Spinal cord (tissue), 10 donors: ENCODE data around the gene LDB1. TPM values are rescaled to one million over a fixed set of nuclear protein-coding genes. Genes with fewer than 3 reads are reported as not detected.

ENCODE experiments used
- DNase-seq, 6 donors: peaks; one replicate each; pipeline versions ENCODE4 v3.0.0 to v3.0.0-alpha.2; 2013 to 2015; ENCODE audit warnings: low spot score in 6 of 6, low read depth in 4 of 6
- H3K27ac ChIP-seq: one replicate; pipeline ENCODE4 v1.5.1; 2013; ENCODE audit warnings: low read depth, low read length, control low read depth
- H3K27me3 ChIP-seq: one replicate; pipeline ENCODE4 v1.6.1; 2013; ENCODE audit warnings: low read length; ENCODE audit not compliant: control insufficient read depth, insufficient read depth
- H3K36me3 ChIP-seq: one replicate; pipeline ENCODE4 v1.6.1; 2013; ENCODE audit warnings: low read length; ENCODE audit not compliant: control insufficient read depth, insufficient read depth
- H3K4me1 ChIP-seq: one replicate; pipeline ENCODE4 v1.6.1; 2013; ENCODE audit warnings: low read length; ENCODE audit not compliant: control insufficient read depth, insufficient read depth
- H3K4me3 ChIP-seq: one replicate; pipeline ENCODE4 v1.5.1; 2013; ENCODE audit warnings: low read depth, low read length, control low read depth
- H3K9me3 ChIP-seq: one replicate; pipeline ENCODE4 v1.6.1; 2013; ENCODE audit warnings: low read length; ENCODE audit not compliant: control insufficient read depth, insufficient read depth
- WGBS: methylation state at CpG from one replicate; pipeline ENCODE4 v1.1.5; 2013; ENCODE audit warnings: missing lambda C conversion rate; ENCODE audit not compliant: insufficient coverage; 5-methylcytosine and 5-hydroxymethylcytosine counted together
- polyA plus RNA-seq, 2 donors: library from polyadenylated mRNA; unstranded; fragments of 120-200 nt; gene quantifications; one replicate each; pipeline ENCODE4 v1.2.1, GENCODE V29; 2013; ENCODE audit not compliant: insufficient read length in 2 of 2
- small RNA-seq: library from RNA; depleted of rRNA; stranded (forward); fragments of <200 nt; gene quantifications from one replicate; pipeline ENCODE3, GENCODE V24; 2014; ENCODE audit warnings: low replicate concordance
- total RNA-seq, 2 donors: library from RNA; depleted of rRNA in 1 of 2; stranded (reverse); fragments of 120-200 nt in 1 of 2; fragments of >200 nt in 1 of 2; gene quantifications; one replicate each; pipeline versions ENCODE4 v1.2.3 to v1.2.4, GENCODE V29; 2013 to 2014
- donor health status: healthy.

Gene LDB1
- total and polyA plus RNA-seq, 4 donors, result 40.4 to 102 (median 90.3) TPM

DNA sequence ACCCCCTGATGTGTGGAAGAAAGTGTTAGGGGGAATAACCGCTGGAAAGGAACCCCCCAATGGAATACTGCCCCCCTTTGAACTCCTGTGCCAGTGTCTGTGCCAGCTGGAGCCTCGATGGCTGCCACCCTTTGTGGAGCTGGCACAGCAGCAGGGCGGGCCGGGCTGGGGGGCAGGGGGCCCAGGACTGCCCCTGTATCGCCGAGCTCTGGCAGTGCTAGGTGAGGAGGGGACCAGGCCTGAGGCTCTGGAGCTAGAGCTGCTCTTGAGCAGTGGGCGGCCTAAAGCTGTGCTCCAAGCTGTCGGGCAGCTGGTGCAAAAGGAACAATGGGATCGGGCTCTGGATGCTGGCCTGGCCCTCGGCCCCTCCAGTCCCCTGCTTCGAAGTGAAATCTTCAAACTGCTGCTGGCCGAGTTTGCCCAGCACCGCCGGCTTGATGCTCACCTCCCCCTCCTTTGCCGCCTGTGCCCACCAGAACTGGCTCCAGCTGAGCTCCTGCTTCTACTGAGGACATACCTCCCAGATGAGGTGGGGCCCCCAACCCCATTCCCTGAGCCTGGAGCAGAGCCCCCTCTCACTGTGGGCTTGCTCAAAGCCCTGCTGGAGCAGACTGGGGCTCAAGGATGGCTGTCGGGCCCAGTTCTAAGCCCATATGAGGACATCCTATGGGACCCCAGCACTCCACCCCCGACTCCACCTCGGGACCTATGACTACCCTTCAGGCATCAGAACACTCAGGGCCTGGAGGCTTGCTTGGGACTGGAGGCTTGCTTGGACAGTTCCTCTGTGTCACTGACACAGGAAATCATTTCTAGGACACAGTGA, 52.9 kb downstream of the LDB1 start:
- DNase-seq, result no peak
- WGBS, result 74% methylated on average over 17 of the region's 18 CpGs
- Histone ChIP-seq H3K36me3 (peaks cover 29% of the 10 kb centered on the region), H3K27ac (no peak overlapping the region), H3K27me3 (no peaks in the 10 kb centered on the region), H3K9me3 (no peaks in the 10 kb centered on the region), H3K4me3 (no peak overlapping the region), H3K4me1 (peaks cover 24% of the 10 kb centered on the region)

DNA sequence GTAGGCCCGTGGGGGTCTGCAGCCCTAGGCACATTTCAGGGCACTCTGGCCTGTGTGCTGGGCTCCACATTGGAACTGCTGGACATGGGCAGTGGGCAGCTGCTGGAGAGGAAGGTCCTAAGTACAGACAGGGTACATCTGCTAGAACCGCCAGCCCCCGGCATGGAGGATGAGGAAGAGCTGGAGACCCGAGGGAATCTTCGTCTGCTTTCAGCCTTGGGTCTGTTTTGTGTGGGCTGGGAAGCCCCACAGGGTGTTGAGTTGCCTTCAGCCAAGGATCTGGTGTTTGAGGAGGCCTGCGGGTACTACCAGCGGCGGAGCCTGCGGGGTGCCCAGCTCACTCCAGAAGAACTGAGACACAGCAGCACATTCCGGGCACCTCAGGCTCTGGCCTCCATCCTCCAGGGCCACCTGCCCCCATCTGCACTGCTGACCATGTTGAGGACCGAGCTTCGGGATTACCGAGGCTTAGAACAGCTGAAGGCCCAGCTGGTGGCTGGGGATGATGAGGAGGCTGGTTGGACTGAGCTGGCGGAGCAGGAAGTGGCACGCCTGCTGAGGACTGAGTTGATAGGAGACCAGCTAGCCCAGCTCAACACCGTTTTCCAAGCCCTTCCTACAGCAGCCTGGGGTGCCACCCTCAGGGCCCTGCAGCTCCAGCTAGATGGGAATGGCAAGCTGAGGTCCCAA, 53.6 kb downstream of the LDB1 start:
- H3K9me3 ChIP-seq, result no peaks in the 10 kb centered on the region
- H3K4me3 ChIP-seq, result peak overlapping the region; percentile 52
- 87% methylated on average over 13 of the region's 16 CpGs for WGBS
- H3K36me3 ChIP-seq, result peaks cover 29% of the 10 kb centered on the region
- H3K4me1 ChIP-seq, result peaks cover 24% of the 10 kb centered on the region
- H3K27me3 ChIP-seq, result no peaks in the 10 kb centered on the region
- H3K27ac ChIP-seq, result no peak overlapping the region
- DNase-seq, result no peak

DNA sequence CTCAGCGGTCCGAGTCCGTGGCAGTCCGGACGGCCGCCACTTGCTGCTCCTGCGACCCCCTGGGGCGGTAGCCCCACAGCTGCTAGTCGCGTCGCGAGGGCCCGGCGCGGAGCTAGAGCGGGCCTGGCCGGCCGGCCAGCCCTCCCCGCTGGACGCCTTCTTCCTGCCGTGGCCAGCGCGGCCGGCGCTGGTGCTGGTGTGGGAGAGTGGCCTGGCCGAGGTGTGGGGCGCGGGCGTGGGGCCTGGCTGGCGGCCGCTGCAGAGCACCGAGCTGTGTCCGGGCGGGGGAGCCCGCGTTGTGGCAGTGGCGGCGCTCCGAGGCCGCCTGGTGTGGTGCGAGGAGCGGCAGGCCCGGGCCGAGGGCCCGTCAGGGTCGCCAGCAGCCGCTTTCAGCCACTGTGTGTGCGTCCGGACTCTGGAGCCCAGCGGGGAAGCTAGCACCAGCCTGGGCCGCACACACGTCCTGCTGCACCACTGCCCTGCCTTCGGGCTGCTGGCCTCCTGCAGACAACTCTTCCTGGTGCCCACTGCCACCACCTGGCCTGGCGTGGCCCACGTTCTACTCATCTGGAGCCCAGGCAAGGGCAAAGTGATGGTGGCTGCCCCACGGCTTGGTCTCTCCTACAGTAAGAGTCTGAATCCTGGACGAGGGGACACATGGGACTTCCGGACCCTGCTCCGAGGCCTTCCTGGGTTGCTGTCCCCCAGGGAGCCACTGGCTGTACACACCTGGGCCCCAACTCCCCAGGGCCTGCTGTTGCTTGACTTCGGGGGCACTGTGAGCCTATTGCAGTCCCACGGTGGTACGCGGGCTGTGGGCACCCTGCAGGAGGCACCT, 54.4 kb downstream of the LDB1 start:
- H3K27me3 ChIP-seq, result no peaks in the 10 kb centered on the region
- peak in 1 of 6 donors; percentile 48 for DNase-seq
- H3K27ac ChIP-seq, result no peak overlapping the region
- 10% methylated on average over 63 of the region's 63 CpGs for WGBS
- H3K4me1 ChIP-seq, result peaks cover 24% of the 10 kb centered on the region
- no peaks in the 10 kb centered on the region for H3K9me3 ChIP-seq
- H3K36me3 ChIP-seq, result peaks cover 29% of the 10 kb centered on the region
- peak overlapping the region; percentile 52 for H3K4me3 ChIP-seq

- Histone ChIP-seq H3K9me3 (no peaks in the 10 kb centered on the region), H3K27ac (peak within 1 kb of the TSS; percentile 47), H3K4me1 (peaks cover 24% of the 10 kb centered on the region), H3K27me3 (no peaks in the 10 kb centered on the region), H3K36me3 (peaks cover 23% of the 10 kb centered on the region), H3K4me3 (peak within 1 kb of the TSS; percentile 52)
- 2% methylated on average over 58 of the region's 61 CpGs for WGBS
- DNase-seq, result peak in 5 of 6 donors; percentile 52 to 94 (median 67)
These were observed 55.2 kb downstream of the LDB1 start, which contains the start of gene HPS6 for GRCh38 chr10:102064868-102065560. Gene HPS6, plus strand, starts transcription at chr10:102065349. Its CDS starts 126 bp downstream, at chr10:102065475.

- Histone ChIP-seq H3K36me3 (peaks cover 23% of the 10 kb centered on the region), H3K4me1 (peaks cover 24% of the 10 kb centered on the region), H3K27me3 (no peaks in the 10 kb centered on the region), H3K9me3 (no peaks in the 10 kb centered on the region), H3K27ac (peak overlapping the region; percentile 47), H3K4me3 (peak overlapping the region; percentile 52)
- 86% methylated on average over 1 of the region's 2 CpGs for WGBS
- no peak for DNase-seq
These were observed 55.7 kb downstream of the LDB1 start for GRCh38 chr10:102064503-102064867.

DNA sequence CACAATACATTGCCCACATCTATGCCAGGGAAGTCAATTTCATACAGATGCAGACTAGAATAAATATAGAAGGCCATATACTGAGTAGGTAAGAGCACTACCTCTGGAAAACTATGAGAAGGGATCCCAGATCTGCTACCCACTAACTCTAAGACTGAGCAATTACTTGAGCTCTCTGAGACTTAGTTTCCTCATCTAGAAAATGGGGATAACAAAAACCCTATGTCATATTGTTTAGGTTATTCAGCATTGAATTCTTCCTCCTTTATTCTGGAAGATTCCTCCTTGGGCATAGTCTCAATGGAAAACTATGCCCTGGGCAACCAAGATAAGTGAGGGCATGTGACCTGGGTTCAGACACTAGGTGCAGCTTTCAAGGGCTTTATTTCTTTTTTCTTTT, 60.2 kb downstream of the LDB1 start:
- DNase-seq, result no peak
- Histone ChIP-seq H3K36me3 (no peaks in the 10 kb centered on the region), H3K4me1 (peaks cover 12% of the 10 kb centered on the region), H3K27me3 (no peaks in the 10 kb centered on the region), H3K9me3 (no peaks in the 10 kb centered on the region), H3K27ac (no peak overlapping the region), H3K4me3 (no peak overlapping the region)

Small RNA genes within 50 kb of the gene (small RNA-seq; reads per million reads assigned to genes)
- gene AL500527.1 (not detected), gene AL500527.2 (not detected)

Other genes starting within 250 kb of the LDB1 start
- gene ARMH3, start 64.2 kb downstream of the LDB1 start, total RNA-seq, result 10 to 100 TPM; 14.0 to 21.1 TPM
- 10 to 100 TPM; 20.5 to 25.1 TPM for gene ARMH3, start 64.2 kb downstream of the LDB1 start, polyA plus RNA-seq
- gene HPS6, start 55.0 kb downstream of the LDB1 start, total RNA-seq, result 10 to 100 TPM; 12.2 to 18.3 TPM
- gene HPS6, start 55.0 kb downstream of the LDB1 start, polyA plus RNA-seq, result 10 to 100 TPM; 12.7 to 12.9 TPM
- gene PPRC1, start 12.7 kb upstream of the LDB1 start, total RNA-seq, result 10 to 100 TPM in 1 of 2 donors, 1 to 10 TPM in 1; 9.9 to 13.8 TPM
- gene PPRC1, start 12.7 kb upstream of the LDB1 start, polyA plus RNA-seq, result 10 to 100 TPM; 23.6 to 30.0 TPM
- gene NOLC1, start 32.0 kb upstream of the LDB1 start, total RNA-seq, result 10 to 100 TPM; 36.1 to 45.3 TPM
- gene NOLC1, start 32.0 kb upstream of the LDB1 start, polyA plus RNA-seq, result 100 to 1,000 TPM in 1 of 2 donors, 10 to 100 TPM in 1; 92.0 to 103 TPM
- under 1 TPM; 0.40 to 0.50 TPM for gene ELOVL3, start 105.9 kb upstream of the LDB1 start, total RNA-seq
- under 1 TPM in 1 of 2 donors, not detected in 1; 0.42 TPM for gene ELOVL3, start 105.9 kb upstream of the LDB1 start, polyA plus RNA-seq
- 1 to 10 TPM in 1 of 2 donors, not detected in 1; 1.6 TPM for gene PITX3, start 121.1 kb upstream of the LDB1 start, total RNA-seq
- gene PITX3, start 121.1 kb upstream of the LDB1 start, polyA plus RNA-seq, result under 1 TPM; 0.14 to 0.22 TPM
- 10 to 100 TPM; 29.0 to 35.5 TPM for gene GBF1, start 125.2 kb upstream of the LDB1 start, total RNA-seq
- 10 to 100 TPM; 59.1 to 60.4 TPM for gene GBF1, start 125.2 kb upstream of the LDB1 start, polyA plus RNA-seq